NCI-H1048 (cell line): ENCODE results near the gene SLC16A9.

Source experiments
- DNase-seq: peaks from one replicate; lab custom pipeline; 2025; lab: John Stamatoyannopoulos, UW

Gene SLC16A9

GRCh38 chr10:59718257-59718656, 8.6 kb upstream of the SLC16A9 start:
- DNase-seq = no peak

DNA sequence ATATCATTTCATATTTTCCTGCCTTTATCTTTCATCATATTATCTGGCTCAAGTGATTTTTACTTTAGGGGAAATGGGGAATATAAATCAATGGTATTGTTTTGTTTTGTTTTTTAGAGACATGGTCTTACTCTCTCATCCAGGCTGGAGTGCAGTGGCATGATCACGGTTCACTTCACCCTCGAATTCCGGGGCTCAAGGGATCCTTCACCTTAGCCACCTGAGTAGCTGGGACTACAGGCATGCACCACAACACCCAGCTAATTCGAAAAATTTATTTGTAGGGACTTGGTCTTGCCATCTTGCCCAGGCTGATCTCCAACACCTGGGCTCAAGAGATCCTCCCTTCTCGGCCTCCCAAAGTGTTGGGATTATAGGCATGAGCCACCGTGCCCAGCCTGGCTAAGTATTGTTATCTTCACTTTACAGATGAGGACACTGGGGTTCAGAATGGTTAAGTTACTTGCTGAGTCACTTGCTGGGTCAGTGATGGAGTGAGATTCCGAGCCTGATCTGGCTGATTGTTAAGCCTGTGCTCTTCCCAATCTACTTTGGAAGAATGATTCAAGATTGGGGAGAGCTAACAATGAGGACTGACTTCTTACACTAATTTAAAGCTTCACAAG, 3.7 kb upstream of the SLC16A9 start:
- DNase-seq = no peak

DNA sequence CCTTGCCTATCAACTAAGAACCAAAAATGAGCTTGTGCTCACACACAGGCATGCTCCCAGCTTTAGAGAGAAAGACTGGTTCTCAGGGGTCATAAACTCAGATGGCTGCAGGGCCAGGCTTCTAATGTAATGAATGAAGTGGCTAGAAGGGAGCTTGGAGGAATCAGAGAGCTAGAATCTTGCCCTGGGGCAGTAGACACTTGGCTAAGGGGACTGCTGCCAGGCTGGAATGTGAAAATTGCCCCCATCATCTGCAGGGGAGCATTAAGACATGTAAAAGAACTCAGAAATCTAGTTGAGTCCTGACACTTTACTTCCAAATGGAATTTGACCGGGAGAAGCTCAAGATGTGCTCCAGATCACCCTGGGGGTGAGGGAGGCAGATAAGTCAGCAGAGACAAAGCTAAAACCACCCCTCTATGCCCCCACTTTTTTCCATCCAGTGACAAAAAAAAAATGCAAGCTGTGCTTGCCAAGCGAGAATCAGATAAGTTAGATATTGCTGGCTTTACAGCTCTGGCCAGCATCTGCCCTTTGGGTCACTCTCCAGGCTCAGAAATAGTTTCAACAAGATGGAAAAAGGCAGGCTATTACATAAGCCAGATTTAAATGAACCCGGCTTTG, 2.3 kb upstream of the SLC16A9 start:
- no peak for DNase-seq

DNA sequence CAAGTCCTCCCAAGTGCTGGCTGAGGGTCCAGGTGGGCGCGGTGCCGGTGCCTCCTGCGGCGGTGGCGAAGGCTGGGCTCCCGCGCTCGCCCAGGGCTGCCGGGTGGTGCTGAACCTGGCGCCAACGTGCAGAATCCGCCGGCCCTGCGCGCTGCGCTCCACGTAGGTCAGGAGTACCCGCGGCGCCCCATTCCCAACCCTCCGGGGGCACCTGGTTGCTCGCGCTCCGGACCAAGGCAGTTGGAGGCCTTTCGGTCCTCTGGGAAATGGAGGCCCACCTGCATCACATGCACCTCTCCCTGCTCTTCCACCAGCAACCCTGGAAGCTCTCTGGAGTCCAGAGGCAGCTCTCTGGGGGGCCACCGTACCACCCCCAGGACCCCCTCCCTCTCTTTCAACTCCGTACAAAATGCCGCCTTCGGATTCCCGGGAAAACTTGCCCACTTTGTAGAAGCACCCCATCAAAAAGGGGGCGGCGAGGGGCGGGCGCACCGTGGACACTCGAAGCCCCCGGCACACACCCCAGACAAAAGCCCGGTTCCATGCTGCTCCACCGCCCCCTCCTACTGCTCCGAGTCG, 745 bp downstream of the SLC16A9 start:
- DNase-seq = no peak

- DNase-seq = no peak
These were observed 2.5 kb downstream of the SLC16A9 start for GRCh38 chr10:59706851-59707797.

DNA sequence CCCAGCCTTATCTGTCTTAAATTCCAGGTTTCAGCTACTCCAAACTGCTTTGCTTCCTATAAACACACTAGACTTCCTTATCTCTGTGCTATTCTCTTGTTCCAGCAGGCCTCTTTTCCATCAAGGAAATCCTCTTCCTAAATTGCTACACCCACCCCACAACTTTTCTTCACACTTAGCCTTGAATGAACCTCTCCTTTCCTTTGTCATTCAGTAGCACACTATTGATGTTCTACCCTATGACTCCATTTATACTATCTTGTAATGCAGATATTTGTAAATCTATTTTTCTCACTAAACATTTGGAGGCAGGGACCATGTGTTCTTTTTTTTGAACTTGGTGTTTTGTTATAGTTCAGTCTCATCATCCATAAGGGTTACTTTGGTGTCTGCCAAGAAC, 3.7 kb downstream of the SLC16A9 start:
- DNase-seq = no peak

DNA sequence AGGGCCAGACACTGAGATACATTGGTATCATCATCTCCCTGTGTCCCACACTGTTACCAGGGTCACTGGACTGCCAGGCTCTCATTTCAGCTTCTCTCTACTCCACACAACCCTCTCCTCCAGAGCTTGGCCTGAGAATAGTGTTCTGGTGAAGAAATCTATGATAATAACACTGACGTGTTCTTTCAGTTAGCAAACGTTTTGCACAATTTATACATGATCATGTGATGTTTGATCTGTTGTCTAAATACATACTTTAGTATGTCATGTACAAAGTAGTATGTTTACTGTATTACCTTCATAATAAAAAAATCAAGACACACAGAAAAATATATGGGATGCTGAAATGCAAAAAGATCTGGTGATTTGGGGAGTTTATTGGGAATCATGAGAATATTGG, 5.0 kb downstream of the SLC16A9 start:
- no peak for DNase-seq

GRCh38 chr10:59702347-59702746, 7.3 kb downstream of the SLC16A9 start:
- DNase-seq = no peak

GRCh38 chr10:59700709-59701108, 8.9 kb downstream of the SLC16A9 start:
- DNase-seq = no peak

DNA sequence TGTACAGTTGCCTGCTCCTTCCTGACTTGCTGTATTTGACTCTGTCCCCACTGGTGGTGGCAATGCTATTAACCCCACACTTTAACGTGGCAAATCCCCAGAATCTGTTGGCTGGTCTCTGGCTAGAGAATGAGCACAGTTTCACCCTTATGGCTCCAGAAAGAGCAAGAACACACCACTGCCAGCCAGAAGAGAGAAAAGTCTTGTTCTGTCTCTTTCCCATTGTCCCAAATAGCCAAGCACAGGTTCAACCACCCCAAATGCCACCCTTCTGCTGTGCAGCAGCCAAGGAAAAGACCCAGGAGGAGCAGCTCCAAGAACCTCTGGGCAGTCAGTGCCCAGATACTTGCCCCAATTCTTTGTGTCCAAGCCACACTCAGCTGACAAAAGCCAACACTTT, 11.3 kb downstream of the SLC16A9 start:
- no peak for DNase-seq

- DNase-seq = no peak
These were observed 14.0 kb downstream of the SLC16A9 start for GRCh38 chr10:59695637-59696036.

- DNase-seq = no peak
These were observed 14.7 kb downstream of the SLC16A9 start for GRCh38 chr10:59694936-59695335.

- no peak for DNase-seq
These were observed 17.5 kb downstream of the SLC16A9 start for GRCh38 chr10:59692113-59692512.

DNA sequence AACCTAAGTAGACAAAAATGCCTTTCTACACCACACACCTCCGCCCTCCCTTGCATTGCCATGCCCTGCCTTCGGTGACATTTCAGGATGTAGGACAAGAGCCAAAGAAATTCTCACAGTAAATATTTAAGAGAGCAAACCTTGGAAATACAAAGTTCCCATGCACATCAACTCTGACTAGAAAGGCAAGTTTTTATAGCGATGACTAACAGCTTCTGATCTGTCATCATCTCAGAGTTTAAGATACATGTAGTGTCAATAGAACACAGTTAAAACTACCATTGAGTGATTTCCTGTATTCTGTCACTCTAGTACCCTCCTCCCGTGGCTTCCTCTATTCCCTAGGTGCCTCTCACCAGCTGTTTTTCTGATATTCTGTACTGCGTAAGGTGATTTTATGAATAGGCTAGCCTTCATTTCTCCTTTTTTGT, 20.7 kb downstream of the SLC16A9 start:
- no peak for DNase-seq

- no peak for DNase-seq
These were observed 22.0 kb downstream of the SLC16A9 start for GRCh38 chr10:59687657-59688056.

DNA sequence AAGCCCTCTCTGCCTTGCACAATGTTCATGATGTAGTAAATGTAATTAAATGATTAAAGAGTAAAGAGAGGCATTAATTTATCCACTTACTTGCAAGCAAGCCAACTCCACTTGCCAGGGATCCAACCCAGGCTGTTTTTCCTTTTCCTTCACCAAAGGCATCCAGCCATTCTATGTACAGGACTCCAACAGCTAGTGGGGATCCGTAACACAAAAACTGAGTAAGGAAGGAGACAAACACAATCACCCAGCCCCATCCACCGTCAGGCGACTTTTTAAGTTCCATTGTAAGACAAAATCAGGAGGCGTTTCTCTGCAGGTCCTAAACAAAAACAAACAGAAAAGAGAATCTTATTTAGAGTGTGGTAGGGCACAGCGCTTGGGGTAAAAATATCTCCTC, 25.6 kb downstream of the SLC16A9 start:
- DNase-seq = no peak

- DNase-seq = no peak
These were observed 26.4 kb downstream of the SLC16A9 start for GRCh38 chr10:59682986-59683937.

DNA sequence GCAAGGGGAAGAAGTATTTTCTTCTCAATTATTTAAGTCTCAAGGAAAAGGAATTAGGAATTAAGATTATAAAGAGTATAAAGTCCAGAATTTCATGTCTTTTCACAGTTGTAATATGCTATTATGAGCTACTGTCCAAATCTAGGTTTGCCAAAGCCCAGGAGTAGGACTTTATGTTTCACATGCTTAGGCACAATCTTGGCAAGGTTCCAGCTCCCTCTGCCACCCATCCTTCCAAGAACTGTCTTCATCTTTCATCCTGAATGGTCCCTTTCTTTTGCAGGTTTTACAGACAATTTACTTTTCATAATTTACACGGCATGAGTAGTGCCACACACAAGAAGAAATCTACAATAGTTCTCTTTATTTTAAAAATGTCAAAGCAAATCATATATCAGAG, 29.5 kb downstream of the SLC16A9 start:
- DNase-seq = no peak

GRCh38 chr10:59678884-59679301, 30.8 kb downstream of the SLC16A9 start:
- no peak for DNase-seq

DNA sequence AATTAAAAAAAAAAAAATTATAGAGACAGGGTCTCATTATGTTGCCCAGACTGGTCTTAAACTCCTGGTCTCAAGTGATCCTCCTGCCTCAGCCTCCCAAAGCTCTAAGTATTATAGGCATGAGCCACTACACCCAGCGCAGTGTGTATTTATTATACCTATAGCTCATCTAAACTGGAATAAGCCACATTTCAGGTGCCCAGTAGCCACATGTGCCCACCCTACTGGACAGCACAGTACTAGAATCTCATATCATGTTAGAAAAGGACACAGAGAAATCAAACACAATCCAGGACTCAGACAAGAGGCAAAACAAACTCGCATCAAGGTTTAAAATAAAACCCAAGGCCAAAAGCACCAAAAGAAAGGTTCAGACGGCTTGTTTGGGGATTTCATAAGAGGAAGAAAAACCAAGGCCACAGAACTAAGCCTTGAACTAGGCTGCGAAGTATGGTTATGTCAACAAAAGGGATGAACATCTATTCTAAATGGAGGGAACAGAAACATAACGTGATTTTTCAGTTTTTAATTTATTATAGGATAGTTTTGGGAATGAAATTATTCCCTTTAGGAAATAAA, 32.3 kb downstream of the SLC16A9 start:
- DNase-seq = no peak

- DNase-seq = no peak
These were observed 33.8 kb downstream of the SLC16A9 start for GRCh38 chr10:59675812-59676211.
